IPS-20b (cell line): ENCODE results near the gene XXYLT1.

Experiments
- H3K27ac ChIP-seq: one replicate; pipeline ENCODE4 v1.5.1; 2013; ENCODE audit warnings: low read length
- H3K27me3 ChIP-seq: 2 replicates; pipeline ENCODE4 v1.6.1; 2013; ENCODE audit warnings: mild to moderate bottlenecking, low read length, inconsistent platforms; ENCODE audit not compliant: insufficient read depth
- H3K36me3 ChIP-seq: 2 replicates; pipeline ENCODE4 v1.6.1; 2013; ENCODE audit warnings: low read depth, mild to moderate bottlenecking, inconsistent platforms, low read length, moderate library complexity; ENCODE audit not compliant: insufficient read depth
- H3K4me1 ChIP-seq: 2 replicates; pipeline ENCODE4 v1.6.1; 2013; ENCODE audit warnings: mild to moderate bottlenecking, control low read depth, inconsistent platforms, low read length, moderate library complexity; ENCODE audit not compliant: insufficient read depth
- H3K4me3 ChIP-seq: 2 replicates; pipeline ENCODE4 v1.5.1; 2013; ENCODE audit warnings: mild to moderate bottlenecking, low read length, inconsistent platforms
- H3K9ac ChIP-seq: 2 replicates; pipeline ENCODE4 v1.6.1; 2013; ENCODE audit warnings: low read depth, mild to moderate bottlenecking, inconsistent platforms, low read length, moderate library complexity
- H3K9me3 ChIP-seq: 2 replicates; pipeline ENCODE4 v1.6.1; 2013; ENCODE audit warnings: mild to moderate bottlenecking, low read depth, low read length, inconsistent platforms; ENCODE audit not compliant: insufficient read depth

The XXYLT1 gene

DNA sequence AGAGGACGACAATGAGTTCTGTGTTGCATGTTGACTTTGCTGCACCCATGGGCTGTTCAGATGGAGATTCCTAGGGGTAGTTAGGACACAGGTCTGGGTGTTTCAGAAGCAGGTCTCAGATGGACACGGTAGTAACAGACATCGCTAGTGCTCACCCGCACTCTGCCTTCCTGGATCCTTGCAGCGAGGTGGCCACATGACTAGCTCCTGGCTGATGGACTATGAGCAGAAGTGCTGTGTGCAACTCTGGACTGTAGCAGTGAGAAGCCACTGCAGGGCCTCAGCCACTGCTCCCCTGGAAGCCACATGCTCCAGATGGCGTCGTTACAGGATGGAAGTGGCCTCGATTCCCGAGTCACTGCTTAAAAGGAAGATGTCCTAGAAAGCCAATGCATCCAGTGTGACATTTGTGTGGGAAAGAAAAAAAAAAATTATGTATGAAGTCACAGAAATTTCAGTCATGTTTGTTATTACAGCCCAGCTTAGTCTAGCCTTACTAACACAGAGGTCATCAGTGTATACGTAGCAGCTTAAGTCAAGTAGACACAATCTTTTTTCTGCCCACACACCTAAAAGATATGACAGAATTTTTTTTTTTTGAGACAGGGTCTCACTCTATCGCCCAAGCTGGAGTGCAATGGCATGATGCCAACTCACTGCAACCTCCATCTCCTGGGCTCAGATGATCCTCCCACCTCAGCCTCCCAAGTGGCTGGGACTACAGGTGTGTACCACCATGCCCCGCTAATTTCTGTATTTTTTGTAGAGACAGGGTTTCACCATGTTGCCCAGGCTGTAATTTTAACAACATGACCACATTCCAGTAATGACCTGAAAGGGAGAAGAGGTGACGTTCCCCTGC lies 95.3 kb downstream of the XXYLT1 start:
- H3K4me1 ChIP-seq = peaks cover 16% of the 10 kb centered on the region
- no peak overlapping the region for H3K4me3 ChIP-seq
- no peak overlapping the region for H3K27ac ChIP-seq
- no peaks in the 10 kb centered on the region for H3K27me3 ChIP-seq
- H3K36me3 ChIP-seq = peaks cover 7% of the 10 kb centered on the region; the same call in 1 of the 2 replicates
- H3K9ac ChIP-seq = no peak overlapping the region
- no peaks in the 10 kb centered on the region for H3K9me3 ChIP-seq

- H3K36me3 ChIP-seq = peaks cover 7% of the 10 kb centered on the region; the same call in 1 of the 2 replicates
- H3K9me3 ChIP-seq = no peaks in the 10 kb centered on the region
- no peaks in the 10 kb centered on the region for H3K27me3 ChIP-seq
- no peak overlapping the region for H3K27ac ChIP-seq
- H3K4me1 ChIP-seq = peaks cover 16% of the 10 kb centered on the region
- H3K4me3 ChIP-seq = no peak overlapping the region
- no peak overlapping the region for H3K9ac ChIP-seq
These were observed 95.9 kb downstream of the XXYLT1 start for GRCh38 chr3:195175076-195175475.

DNA sequence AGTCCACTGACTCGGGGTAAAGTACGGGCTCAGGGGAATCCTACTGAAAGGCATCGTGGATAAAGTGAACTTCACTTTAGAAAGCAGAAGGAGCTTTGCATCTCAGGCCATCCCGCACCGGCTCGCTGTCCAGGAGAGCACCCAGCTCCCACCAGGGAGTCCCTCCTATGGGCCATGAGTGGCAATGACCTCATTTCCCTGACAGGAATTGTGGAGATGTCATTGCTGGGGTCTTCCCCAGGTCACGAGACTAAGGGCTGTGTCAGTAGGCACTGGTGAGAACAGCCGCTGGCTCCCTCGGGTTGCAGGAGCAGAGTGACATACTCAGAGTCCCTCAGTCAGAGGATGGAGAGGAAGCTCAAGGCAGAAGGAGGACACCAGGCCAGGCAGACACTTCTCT lies 97.3 kb downstream of the XXYLT1 start:
- Histone ChIP-seq H3K36me3 (peaks cover 7% of the 10 kb centered on the region; the same call in 1 of the 2 replicates), H3K27me3 (no peaks in the 10 kb centered on the region), H3K27ac (no peak overlapping the region), H3K4me1 (peaks cover 12% of the 10 kb centered on the region), H3K9me3 (no peaks in the 10 kb centered on the region), H3K4me3 (no peak overlapping the region), H3K9ac (0 out of 2 replicates have a peak overlapping the region, but pooled peaks have one; percentile 17)

DNA sequence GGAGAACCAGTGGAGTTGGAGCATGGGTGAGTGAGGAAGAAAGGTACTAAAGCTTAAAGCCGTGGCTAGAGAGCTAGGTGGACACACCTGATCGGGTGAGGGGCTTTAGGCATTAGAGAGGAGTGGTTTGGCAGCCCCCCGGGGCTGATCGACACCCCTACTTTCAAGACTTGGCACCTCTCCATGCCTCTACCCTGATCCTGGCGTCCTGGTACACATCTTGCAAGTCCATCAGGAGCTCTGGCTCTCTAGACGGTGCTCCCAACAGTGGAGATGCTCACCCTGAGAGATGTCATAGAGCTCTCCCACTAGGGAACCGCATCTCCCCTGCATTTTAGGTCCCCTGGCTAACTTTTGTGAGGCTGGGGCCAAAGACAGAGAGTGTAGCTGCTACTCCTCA lies 98.1 kb downstream of the XXYLT1 start:
- Histone ChIP-seq H3K4me3 (no peak overlapping the region), H3K27me3 (no peaks in the 10 kb centered on the region), H3K27ac (no peak overlapping the region)

DNA sequence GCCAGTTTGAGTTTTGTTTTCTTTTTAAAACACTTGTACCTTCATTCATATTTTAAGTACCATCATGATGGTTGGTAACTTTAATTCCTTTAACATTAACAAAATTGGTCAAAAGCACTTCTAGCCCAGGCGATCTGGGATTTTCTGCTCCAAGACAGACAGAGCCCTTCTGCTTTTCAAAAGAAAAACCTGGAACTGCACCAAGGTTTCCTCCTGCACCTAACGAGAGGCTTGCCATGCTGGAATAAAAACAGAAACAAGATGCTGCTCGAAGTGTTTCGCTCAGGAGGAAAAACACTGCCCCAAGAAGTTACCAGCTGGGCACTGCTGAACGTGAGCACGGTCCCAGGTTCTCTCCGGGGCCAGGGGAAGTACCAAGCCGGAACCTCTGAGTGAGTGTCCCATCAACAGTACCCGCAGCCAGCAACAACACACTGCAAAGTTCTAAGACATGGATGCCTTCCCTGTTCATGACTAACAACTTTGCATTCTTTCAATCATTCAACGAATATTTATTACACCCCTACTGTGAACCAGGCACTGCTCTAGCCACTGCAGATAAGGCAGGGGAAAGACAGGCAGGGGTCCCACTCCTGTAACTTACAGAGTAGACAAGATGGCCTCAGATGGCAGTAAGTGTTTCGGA lies 98.8 kb downstream of the XXYLT1 start:
- Histone ChIP-seq H3K36me3 (peaks cover 7% of the 10 kb centered on the region; the same call in 1 of the 2 replicates), H3K4me1 (peaks cover 12% of the 10 kb centered on the region), H3K27me3 (no peaks in the 10 kb centered on the region), H3K27ac (no peak overlapping the region), H3K4me3 (no peak overlapping the region), H3K9me3 (no peaks in the 10 kb centered on the region), H3K9ac (peak overlapping the region; percentile 13; the same call in 1 of the 2 replicates)

More for the DNA sequence above, 98.1 kb downstream of the XXYLT1 start:
- Histone ChIP-seq H3K4me1 (peaks cover 12% of the 10 kb centered on the region), H3K9me3 (no peaks in the 10 kb centered on the region), H3K9ac (peak overlapping the region; percentile 13; the same call in 1 of the 2 replicates), H3K36me3 (peaks cover 7% of the 10 kb centered on the region; the same call in 1 of the 2 replicates)

DNA sequence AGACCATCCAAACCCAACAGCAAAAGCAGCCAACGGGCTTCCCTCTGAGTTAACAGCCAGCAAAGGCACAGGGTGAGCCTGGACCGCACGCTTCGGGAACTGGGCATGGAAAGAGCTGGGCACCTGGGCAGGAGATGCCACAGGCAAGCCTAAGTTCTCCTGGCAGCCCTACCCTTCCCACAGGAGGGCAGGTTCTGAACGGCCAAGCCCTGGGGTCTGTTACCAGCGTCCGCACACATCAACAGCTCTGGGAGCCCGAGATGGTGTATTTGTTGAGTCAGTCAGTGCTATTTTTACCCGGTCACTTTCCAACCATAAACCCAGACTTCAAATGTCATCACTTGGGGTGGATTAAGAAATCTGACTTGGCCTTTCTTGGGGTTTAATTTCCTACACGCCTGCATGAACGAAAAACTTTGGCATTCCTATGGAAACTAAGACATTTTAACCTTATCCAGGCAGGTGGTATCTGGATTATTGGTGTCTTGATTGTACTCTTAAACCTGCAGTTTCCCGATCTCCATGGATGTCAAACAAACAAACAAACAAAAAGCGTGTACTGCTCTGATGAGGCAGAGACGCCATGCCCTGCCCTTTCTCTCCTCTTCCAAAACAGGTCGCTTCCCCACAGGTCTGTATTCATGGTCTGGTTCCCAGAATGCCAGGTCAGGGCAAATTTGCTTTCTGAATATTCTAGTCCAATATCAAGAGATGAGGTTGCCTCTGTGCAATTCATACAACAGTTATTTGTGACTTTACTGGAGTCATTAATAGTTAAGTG lies 99.7 kb downstream of the XXYLT1 start:
- Histone ChIP-seq H3K4me1 (peaks cover 12% of the 10 kb centered on the region), H3K9me3 (no peaks in the 10 kb centered on the region), H3K36me3 (peaks cover 7% of the 10 kb centered on the region; the same call in 1 of the 2 replicates), H3K27ac (no peak overlapping the region), H3K9ac (no peak overlapping the region), H3K27me3 (no peaks in the 10 kb centered on the region), H3K4me3 (no peak overlapping the region)

GRCh38 chr3:195170496-195170895 lies 100.5 kb downstream of the XXYLT1 start:
- H3K4me3 ChIP-seq = no peak overlapping the region

GRCh38 chr3:195169011-195169649 lies 101.8 kb downstream of the XXYLT1 start:
- Histone ChIP-seq H3K9ac (no peak overlapping the region), H3K36me3 (no peaks in the 10 kb centered on the region), H3K9me3 (no peaks in the 10 kb centered on the region), H3K4me3 (no peak overlapping the region), H3K4me1 (peaks cover 12% of the 10 kb centered on the region), H3K27ac (no peak overlapping the region), H3K27me3 (no peaks in the 10 kb centered on the region)

More at GRCh38 chr3:195170496-195170895, 100.5 kb downstream of the XXYLT1 start:
- Histone ChIP-seq H3K27ac (no peak overlapping the region), H3K9ac (no peak overlapping the region), H3K4me1 (peaks cover 12% of the 10 kb centered on the region), H3K9me3 (no peaks in the 10 kb centered on the region), H3K27me3 (no peaks in the 10 kb centered on the region), H3K36me3 (peaks cover 7% of the 10 kb centered on the region; the same call in 1 of the 2 replicates)

DNA sequence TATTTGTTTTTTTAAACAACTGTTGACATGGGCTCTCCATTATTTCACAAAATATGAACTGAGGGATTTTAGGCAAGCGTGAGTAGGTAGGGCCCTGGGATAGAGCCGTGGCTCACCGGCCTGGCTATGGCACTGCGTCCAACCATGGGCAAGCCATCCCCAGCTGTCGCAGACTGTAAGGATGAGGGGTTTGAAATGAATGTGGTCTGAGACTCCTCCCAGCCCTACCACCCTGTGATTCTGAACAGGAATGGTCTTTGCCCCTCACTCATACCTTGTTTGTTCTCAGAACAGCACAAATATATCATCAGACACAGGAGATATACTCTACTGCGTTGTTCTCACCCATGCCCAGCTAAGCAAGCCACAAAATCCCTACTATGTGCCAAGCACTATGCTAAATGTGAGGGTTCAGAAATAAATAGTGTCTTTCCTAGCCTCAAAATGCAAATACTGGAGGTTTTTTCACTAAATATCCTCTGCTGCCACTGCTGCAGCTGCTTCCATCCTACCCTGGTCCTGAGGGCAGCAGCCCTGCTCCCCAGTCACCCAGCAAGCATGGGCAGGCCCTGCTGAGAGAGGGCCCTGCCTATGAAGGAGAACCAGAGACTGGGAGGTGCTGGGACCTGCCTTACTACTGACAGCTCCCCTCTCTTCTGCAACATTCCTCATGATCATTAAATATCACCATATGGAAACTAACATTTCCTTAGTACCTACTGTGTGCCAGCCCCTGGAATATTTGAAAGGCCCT lies 102.8 kb downstream of the XXYLT1 start:
- Histone ChIP-seq H3K4me1 (peaks cover 10% of the 10 kb centered on the region), H3K36me3 (no peaks in the 10 kb centered on the region), H3K27ac (no peak overlapping the region), H3K9ac (no peak overlapping the region), H3K4me3 (no peak overlapping the region), H3K9me3 (no peaks in the 10 kb centered on the region), H3K27me3 (no peaks in the 10 kb centered on the region)

- Histone ChIP-seq H3K9ac (no peak overlapping the region), H3K27ac (no peak overlapping the region), H3K27me3 (no peaks in the 10 kb centered on the region), H3K4me3 (no peak overlapping the region), H3K4me1 (no peaks in the 10 kb centered on the region), H3K9me3 (no peaks in the 10 kb centered on the region), H3K36me3 (no peaks in the 10 kb centered on the region)
These were observed 105.2 kb downstream of the XXYLT1 start for GRCh38 chr3:195165790-195166189.
